ENCODE measurements around the gene CLSTN1. TPM values are rescaled to one million over a fixed set of nuclear protein-coding genes. Genes with fewer than 3 reads are reported as not detected.
"Not testable (repeated sequence)": the region's sequence is repeated elsewhere in the genome, so short reads cannot be mapped to it uniquely, and the experiment has no call there.

CLSTN1 gene
- total and polyA plus RNA-seq, 2 donors (not counting 1 experiment from before 2014, with no cell fraction given): 34.9 to 81.4 TPM

DNA sequence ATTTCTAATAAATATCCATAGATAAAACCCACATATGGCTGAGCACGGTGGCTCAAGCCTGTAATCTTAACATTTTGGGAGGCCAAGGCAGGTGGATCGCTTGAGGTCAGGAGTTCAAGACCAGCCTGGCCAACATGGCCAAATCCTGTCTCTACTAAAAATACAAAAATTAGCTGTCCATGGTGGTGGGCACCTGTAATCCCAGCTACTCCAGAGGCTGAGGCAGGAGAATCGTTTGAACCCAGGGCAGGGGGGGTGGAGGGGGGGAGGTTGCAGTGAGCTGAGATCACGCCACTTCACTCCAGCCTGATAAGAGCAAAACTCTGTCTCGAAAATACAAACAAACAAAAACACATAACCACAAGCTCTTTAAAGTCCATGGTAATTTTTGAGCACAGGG, 17.8 kb downstream of the CLSTN1 start:
- ATAC-seq (ENCODE audit: low read depth); H3K4me3 Mint-ChIP-seq; H3K9me3 Mint-ChIP-seq (ENCODE audit: insufficient read depth); H3K27me3 ChIP-seq (replicated peaks in 1 of 4; ENCODE audit: control extremely low read depth in 1 of 4, control insufficient read depth in 3 of 4, insufficient read depth in 4 of 4, low read length in 3 of 4); intact Hi-C loops (cut with micrococcal nuclease); H3K9me3 ChIP-seq (ENCODE audit: control extremely low read depth in 1 of 3, control insufficient read depth in 2 of 3, insufficient read depth in 1 of 3, low read length in 2 of 3); H3K27ac ChIP-seq (ENCODE audit: low read length in 2 of 2); H3K27ac Mint-ChIP-seq; H3K9ac ChIP-seq (ENCODE audit: low read length); H3K27me3 Mint-ChIP-seq; H2AFZ ChIP-seq (ENCODE audit: insufficient read depth, low read depth, low read length, poor library complexity, severe bottlenecking); H3K36me3 ChIP-seq (replicated peaks in 1 of 2; ENCODE audit: control extremely low read depth in 1 of 2, control insufficient read depth in 1 of 2, extremely low read depth in 1 of 2, insufficient read depth in 2 of 2, low read length in 1 of 2); POLR2A ChIA-PET; H3K4me3 ChIP-seq (ENCODE audit: control extremely low read depth in 1 of 5, extremely low read depth in 1 of 5, insufficient read depth in 1 of 5, low read depth in 2 of 5, low read length in 4 of 5); H3K4me2 ChIP-seq (replicated peaks; ENCODE audit: low read depth, low read length, poor library complexity, severe bottlenecking); DNase-seq: not testable (repeated sequence)
- CTCF ChIA-PET: interaction anchor here (1.1 to 1.9 kb wide), 2 partner anchors 22 to 62 kb away, joined by 3 to 10 read pairs; no protein-coding TSS in a partner anchor
- WGBS (ENCODE audit: insufficient coverage): 100% methylated on average over 1 of the region's 5 CpGs
- H3K79me2 ChIP-seq (ENCODE audit: control insufficient read depth, insufficient read depth, low read length): peaks cover 90% of the 10 kb centered on the region
- peaks cover 42% of the 10 kb centered on the region for H3K4me1 Mint-ChIP-seq
- H4K20me1 ChIP-seq (ENCODE audit: control insufficient read depth, insufficient read depth, low read length, poor library complexity, severe bottlenecking): peaks cover 37% of the 10 kb centered on the region
- H3K4me1 ChIP-seq (ENCODE audit: control insufficient read depth in 2 of 2, insufficient read depth in 2 of 2, low read length in 2 of 2): peaks cover 8 to 16% of the 10 kb centered on the region in 2 donors

DNA sequence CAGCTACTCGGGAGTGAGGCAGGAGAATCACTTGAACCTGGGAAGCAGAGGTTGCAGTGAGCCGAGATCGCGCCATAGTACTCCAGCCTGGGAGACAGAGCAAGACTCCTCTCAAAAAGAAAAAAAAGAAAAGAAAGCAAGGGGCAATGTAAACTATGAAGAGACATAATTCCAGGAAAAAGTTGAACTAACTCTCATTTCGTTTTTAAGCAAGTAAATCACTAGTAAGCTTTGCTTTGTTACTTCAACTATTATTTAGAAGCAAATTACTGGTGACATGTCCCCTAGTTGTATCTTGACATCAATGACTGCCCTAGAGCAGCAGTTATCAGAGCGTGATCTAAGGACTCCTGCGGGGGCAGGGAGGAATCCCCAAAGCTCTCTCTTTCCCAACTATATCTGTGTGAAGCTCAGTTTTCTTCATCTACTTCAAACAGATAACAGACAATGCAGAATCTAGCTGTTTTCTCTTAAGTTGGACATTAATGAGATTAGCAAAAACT, 18.7 kb downstream of the CLSTN1 start:
- no peak overlapping the region for H3K4me3 ChIP-seq (ENCODE audit: control extremely low read depth in 1 of 5, extremely low read depth in 1 of 5, insufficient read depth in 1 of 5, low read depth in 2 of 5, low read length in 4 of 5)
- H3K27ac ChIP-seq (ENCODE audit: low read length in 2 of 2): no peak overlapping the region
- H3K9me3 Mint-ChIP-seq (ENCODE audit: insufficient read depth): no peaks in the 10 kb centered on the region
- DNase-seq (no peak), ATAC-seq (ENCODE audit: low read depth) (no peak)
- no peak overlapping the region for H2AFZ ChIP-seq (ENCODE audit: insufficient read depth, low read depth, low read length, poor library complexity, severe bottlenecking)
- TF ChIP-seq, protein P1, sequence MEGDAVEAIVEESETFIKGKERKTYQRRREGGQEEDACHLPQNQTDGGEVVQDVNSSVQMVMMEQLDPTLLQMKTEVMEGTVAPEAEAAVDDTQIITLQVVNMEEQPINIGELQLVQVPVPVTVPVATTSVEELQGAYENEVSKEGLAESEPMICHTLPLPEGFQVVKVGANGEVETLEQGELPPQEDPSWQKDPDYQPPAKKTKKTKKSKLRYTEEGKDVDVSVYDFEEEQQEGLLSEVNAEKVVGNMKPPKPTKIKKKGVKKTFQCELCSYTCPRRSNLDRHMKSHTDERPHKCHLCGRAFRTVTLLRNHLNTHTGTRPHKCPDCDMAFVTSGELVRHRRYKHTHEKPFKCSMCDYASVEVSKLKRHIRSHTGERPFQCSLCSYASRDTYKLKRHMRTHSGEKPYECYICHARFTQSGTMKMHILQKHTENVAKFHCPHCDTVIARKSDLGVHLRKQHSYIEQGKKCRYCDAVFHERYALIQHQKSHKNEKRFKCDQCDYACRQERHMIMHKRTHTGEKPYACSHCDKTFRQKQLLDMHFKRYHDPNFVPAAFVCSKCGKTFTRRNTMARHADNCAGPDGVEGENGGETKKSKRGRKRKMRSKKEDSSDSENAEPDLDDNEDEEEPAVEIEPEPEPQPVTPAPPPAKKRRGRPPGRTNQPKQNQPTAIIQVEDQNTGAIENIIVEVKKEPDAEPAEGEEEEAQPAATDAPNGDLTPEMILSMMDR (IDR thresholded peaks at IDR 0.05): no peak
- no peak for TF ChIP-seq EZH2 (IDR thresholded peaks at IDR 0.05; ENCODE audit: borderline replicate concordance, insufficient read depth, low read depth, low read length, poor library complexity, severe bottlenecking)
- no peak overlapping the region for H3K27ac Mint-ChIP-seq
- H3K4me1 ChIP-seq (ENCODE audit: control insufficient read depth in 2 of 2, insufficient read depth in 2 of 2, low read length in 2 of 2): peaks cover 10 to 16% of the 10 kb centered on the region in 2 donors
- peaks cover 0 to 4% of the 10 kb centered on the region in 2 experiments for H3K36me3 ChIP-seq (replicated peaks in 1 of 2; ENCODE audit: control extremely low read depth in 1 of 2, control insufficient read depth in 1 of 2, extremely low read depth in 1 of 2, insufficient read depth in 2 of 2, low read length in 1 of 2)
- H3K4me1 Mint-ChIP-seq: peaks cover 40% of the 10 kb centered on the region
- no peak overlapping the region for H3K4me3 Mint-ChIP-seq
- ChIA-PET CTCF (interaction anchor here (1.1 to 1.9 kb wide), 2 partner anchors 21 to 63 kb away, joined by 3 to 10 read pairs; no protein-coding TSS in a partner anchor), POLR2A (no interaction called here)
- peaks cover 86% of the 10 kb centered on the region for H3K79me2 ChIP-seq (ENCODE audit: control insufficient read depth, insufficient read depth, low read length)
- H4K20me1 ChIP-seq (ENCODE audit: control insufficient read depth, insufficient read depth, low read length, poor library complexity, severe bottlenecking): peaks cover 37% of the 10 kb centered on the region
- H3K27me3 Mint-ChIP-seq: no peaks in the 10 kb centered on the region
- H3K4me2 ChIP-seq (replicated peaks; ENCODE audit: low read depth, low read length, poor library complexity, severe bottlenecking): no peak overlapping the region
- intact Hi-C loops (cut with micrococcal nuclease): no loop called here
- no peaks in the 10 kb centered on the region for H3K9me3 ChIP-seq (ENCODE audit: control extremely low read depth in 1 of 3, control insufficient read depth in 2 of 3, insufficient read depth in 1 of 3, low read length in 2 of 3)
- no peaks in the 10 kb centered on the region for H3K27me3 ChIP-seq (replicated peaks in 1 of 4; ENCODE audit: control extremely low read depth in 1 of 4, control insufficient read depth in 3 of 4, insufficient read depth in 4 of 4, low read length in 3 of 4)
- no peak overlapping the region for H3K9ac ChIP-seq (ENCODE audit: low read length)
- WGBS (ENCODE audit: insufficient coverage): 93% methylated on average over 5 of the region's 7 CpGs

DNA sequence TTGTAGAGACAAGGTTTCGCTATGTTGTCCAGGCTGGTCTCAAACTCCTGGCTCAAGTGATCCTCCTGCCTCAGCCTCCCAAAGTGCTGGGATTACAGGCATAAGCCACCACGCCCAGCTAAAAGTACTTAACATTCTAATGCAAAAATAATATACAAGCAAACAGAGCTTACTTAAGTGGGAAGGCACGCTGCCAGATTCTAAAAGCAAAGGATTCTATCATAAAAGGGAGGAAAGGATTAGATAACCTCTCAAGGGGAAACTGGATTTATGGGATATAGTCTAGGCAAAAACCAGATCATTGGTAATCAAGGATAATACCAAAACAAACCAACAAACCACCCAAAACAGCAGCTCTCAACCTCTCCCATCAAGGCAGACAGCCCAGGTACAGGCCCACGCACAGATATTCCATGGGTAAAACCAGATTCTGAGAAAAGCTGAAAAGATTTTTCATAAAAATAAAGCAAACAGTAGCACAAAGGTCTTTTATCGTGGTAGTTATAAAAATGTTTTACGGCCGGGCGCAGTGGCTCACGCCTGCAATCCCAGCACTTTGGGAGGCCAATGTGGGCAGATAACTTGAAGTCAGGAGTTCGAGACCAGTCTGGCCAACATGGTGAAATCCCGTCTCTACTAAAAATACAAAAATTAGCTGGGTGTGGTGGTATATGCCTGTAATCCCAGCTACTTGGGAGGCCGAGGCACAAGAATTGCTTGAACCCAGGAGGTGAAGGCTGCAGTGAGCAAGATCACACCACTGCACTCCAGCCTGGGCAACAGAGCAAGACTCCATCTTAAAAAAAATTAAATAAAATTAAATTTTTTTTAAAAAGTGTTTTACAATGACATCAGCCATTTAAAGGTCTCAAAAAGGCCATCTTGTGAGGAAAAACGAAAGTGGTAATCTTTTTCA, 20.5 kb downstream of the CLSTN1 start:
- POLR2A ChIA-PET: interaction anchor here (0.7 kb wide), 1 partner anchor 84 kb away, joined by 4 read pairs; no protein-coding TSS in a partner anchor
- H4K20me1 ChIP-seq (ENCODE audit: control insufficient read depth, insufficient read depth, low read length, poor library complexity, severe bottlenecking): peaks cover 21% of the 10 kb centered on the region
- H3K27ac ChIP-seq (ENCODE audit: low read length in 2 of 2); H3K9ac ChIP-seq (ENCODE audit: low read length); H3K27me3 ChIP-seq (replicated peaks in 1 of 4; ENCODE audit: control extremely low read depth in 1 of 4, control insufficient read depth in 3 of 4, insufficient read depth in 4 of 4, low read length in 3 of 4); H2AFZ ChIP-seq (ENCODE audit: insufficient read depth, low read depth, low read length, poor library complexity, severe bottlenecking); ATAC-seq (ENCODE audit: low read depth); DNase-seq; H3K4me3 ChIP-seq (ENCODE audit: control extremely low read depth in 1 of 5, extremely low read depth in 1 of 5, insufficient read depth in 1 of 5, low read depth in 2 of 5, low read length in 4 of 5); H3K9me3 ChIP-seq (ENCODE audit: control extremely low read depth in 1 of 3, control insufficient read depth in 2 of 3, insufficient read depth in 1 of 3, low read length in 2 of 3); H3K4me3 Mint-ChIP-seq; H3K4me1 ChIP-seq (ENCODE audit: control insufficient read depth in 2 of 2, insufficient read depth in 2 of 2, low read length in 2 of 2); intact Hi-C loops (cut with micrococcal nuclease); H3K4me2 ChIP-seq (replicated peaks; ENCODE audit: low read depth, low read length, poor library complexity, severe bottlenecking); H3K27me3 Mint-ChIP-seq; H3K36me3 ChIP-seq (replicated peaks in 1 of 2; ENCODE audit: control extremely low read depth in 1 of 2, control insufficient read depth in 1 of 2, extremely low read depth in 1 of 2, insufficient read depth in 2 of 2, low read length in 1 of 2); H3K9me3 Mint-ChIP-seq (ENCODE audit: insufficient read depth); H3K27ac Mint-ChIP-seq: not testable (repeated sequence)
- peaks cover 87% of the 10 kb centered on the region for H3K79me2 ChIP-seq (ENCODE audit: control insufficient read depth, insufficient read depth, low read length)
- CTCF ChIA-PET: interaction anchor here (7.5 kb wide), 1 partner anchor 19 kb away, joined by 82 read pairs; no protein-coding TSS in a partner anchor
- no CpG with 5 or more reads among the region's 13 CpGs for WGBS (ENCODE audit: insufficient coverage)
- H3K4me1 Mint-ChIP-seq: peaks cover 35% of the 10 kb centered on the region

Data from B cell (primary cell).